Thyroid gland (tissue), 4 donors: ENCODE results near the gene CBY3.

Experiments used
- POLR2A ChIP-seq, 2 donors: fragments of 450-650 bp; IDR thresholded peaks; one replicate each; pipeline ENCODE4 v1.6.1; 2017; ENCODE audit warnings: antibody characterized with exemption in 2 of 2, mild to moderate bottlenecking in 2 of 2, moderate library complexity in 1 of 2
- TF ChIP-seq, protein P1 (sequence below), 6 experiments: fragments of 200-600 bp in 3 of 6; fragments of 450-650 bp in 3 of 6; sonication (generic) in 3 of 6; IDR thresholded peaks; one replicate each; pipeline ENCODE4 v1.5.1; 2016 to 2019; ENCODE audit warnings: antibody characterized with exemption in 6 of 6, mild to moderate bottlenecking in 2 of 6, inconsistent platforms in 1 of 6, moderate library complexity in 1 of 6

DNA sequence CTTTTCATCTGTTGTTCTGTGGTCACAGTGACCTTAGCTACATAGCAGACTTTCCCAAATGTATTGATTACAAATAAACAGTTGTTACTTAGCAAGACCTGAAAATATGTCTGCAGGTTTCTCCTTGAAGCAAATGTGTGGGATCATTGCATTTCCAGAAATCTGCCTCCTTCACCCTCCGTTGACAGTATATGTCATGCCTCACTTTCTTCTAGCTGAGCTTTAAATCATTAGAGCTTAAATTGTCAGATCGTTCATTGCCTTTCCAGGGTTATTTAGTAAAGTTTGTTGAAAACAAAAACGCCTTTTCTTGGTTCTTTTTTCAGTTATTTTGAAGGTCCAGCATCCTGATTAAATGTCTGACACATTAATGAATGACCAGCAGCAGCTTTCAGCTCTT, 49.5 kb upstream of the CBY3 start:
- no peak for TF ChIP-seq POLR2A (IDR thresholded peaks at IDR 0.05)
- TF ChIP-seq, protein P1, sequence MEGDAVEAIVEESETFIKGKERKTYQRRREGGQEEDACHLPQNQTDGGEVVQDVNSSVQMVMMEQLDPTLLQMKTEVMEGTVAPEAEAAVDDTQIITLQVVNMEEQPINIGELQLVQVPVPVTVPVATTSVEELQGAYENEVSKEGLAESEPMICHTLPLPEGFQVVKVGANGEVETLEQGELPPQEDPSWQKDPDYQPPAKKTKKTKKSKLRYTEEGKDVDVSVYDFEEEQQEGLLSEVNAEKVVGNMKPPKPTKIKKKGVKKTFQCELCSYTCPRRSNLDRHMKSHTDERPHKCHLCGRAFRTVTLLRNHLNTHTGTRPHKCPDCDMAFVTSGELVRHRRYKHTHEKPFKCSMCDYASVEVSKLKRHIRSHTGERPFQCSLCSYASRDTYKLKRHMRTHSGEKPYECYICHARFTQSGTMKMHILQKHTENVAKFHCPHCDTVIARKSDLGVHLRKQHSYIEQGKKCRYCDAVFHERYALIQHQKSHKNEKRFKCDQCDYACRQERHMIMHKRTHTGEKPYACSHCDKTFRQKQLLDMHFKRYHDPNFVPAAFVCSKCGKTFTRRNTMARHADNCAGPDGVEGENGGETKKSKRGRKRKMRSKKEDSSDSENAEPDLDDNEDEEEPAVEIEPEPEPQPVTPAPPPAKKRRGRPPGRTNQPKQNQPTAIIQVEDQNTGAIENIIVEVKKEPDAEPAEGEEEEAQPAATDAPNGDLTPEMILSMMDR (IDR thresholded peaks at IDR 0.05), result no peak
